Esophagus squamous epithelium (tissue), 4 donors: Measurements from ENCODE around the gene RNU4-1.

Source experiments
- CTCF ChIP-seq, 6 experiments: fragments of 450-650 bp in 4 of 6; fragments of 200-600 bp in 2 of 6; sonication (generic) in 2 of 6; IDR thresholded peaks; one replicate each; pipeline ENCODE4 v1.5.1; 2016 to 2019; ENCODE audit warnings: antibody characterized with exemption in 6 of 6, mild to moderate bottlenecking in 4 of 6, moderate library complexity in 4 of 6
- POLR2A ChIP-seq, 4 donors: fragments of 450-650 bp; IDR thresholded peaks; one replicate each; pipeline ENCODE4 v1.6.1; 2017; ENCODE audit warnings: antibody characterized with exemption in 4 of 4, mild to moderate bottlenecking in 4 of 4, moderate library complexity in 3 of 4

- TF ChIP-seq CTCF (IDR thresholded peaks at IDR 0.05) = peak in 5 of 6 experiments; percentile 57 to 79 (median 67)
- TF ChIP-seq POLR2A (IDR thresholded peaks at IDR 0.05) = peak in 3 of 4 donors; percentile 82 to 90 (median 87)
Observed at GRCh38 chr12:120317224-120318105, 24.4 kb upstream of the RNU4-1 start.
